Spleen (tissue), 7 donors: Measurements from ENCODE around the gene ACTR3.

Experiments used
- POLR2A ChIP-seq, 3 donors: fragments of 450-650 bp; IDR thresholded peaks; one replicate each; pipeline ENCODE4 v1.5.1; 2017; ENCODE audit warnings: antibody characterized with exemption in 3 of 3, mild to moderate bottlenecking in 1 of 3
- TF ChIP-seq, protein P1 (sequence below), 11 experiments: fragments of 200-600 bp in 7 of 11; fragments of 450-650 bp in 4 of 11; sonication (generic) in 4 of 11; IDR thresholded peaks in 8 of 11; conservative IDR thresholded peaks in 3 of 11; 1 replicate in 7 of 11; 2 replicates in 4 of 11; pipeline versions ENCODE4 v1.4.0 to v1.8.0; 2016 to 2021; ENCODE audit warnings: antibody characterized with exemption in 11 of 11, inconsistent platforms in 4 of 11, mild to moderate bottlenecking in 1 of 11
- donor health status: DM: no; HTN: no; CAD: no; lungs with moderate emphysema.
- donor health status: DM: no; HTN: no; CAD: no.
- donor health status: DM: no; HTN: no; CAD: no.

DNA sequence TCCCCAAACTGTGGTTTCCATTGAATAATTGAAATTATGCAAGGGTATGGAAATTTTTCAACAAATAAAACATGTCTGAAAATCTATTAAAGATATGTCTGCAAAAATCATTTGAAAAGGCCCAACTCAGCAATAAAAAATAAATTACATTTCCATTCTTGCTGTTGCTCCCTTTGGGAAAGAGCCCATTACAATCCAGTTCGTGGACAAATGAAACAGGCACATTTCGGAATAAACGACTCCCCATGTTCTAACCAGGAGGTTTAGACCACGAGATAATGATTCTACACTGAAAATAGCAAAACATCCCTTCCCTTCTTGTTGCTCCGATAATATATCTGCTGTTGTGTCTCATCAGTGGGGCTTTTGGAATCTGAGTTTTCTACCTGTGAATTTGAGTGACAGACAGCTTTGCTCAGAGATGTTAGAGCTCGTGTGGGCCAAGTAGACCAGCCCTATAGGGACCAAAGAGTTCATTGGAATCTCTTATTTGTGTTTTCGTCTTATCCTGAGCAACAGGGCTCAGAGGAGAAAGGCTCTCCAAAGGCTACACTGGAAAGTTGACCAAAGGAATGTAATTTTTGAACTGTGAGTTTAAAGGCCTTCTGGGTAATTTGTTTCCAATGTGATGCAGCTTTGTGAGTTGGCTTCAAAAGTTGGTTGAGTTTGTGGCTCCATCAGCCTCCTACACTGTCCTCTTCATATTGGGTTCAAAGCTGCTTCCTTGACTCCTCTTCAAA is 119.5 kb downstream of the ACTR3 start:
- TF ChIP-seq, protein P1, sequence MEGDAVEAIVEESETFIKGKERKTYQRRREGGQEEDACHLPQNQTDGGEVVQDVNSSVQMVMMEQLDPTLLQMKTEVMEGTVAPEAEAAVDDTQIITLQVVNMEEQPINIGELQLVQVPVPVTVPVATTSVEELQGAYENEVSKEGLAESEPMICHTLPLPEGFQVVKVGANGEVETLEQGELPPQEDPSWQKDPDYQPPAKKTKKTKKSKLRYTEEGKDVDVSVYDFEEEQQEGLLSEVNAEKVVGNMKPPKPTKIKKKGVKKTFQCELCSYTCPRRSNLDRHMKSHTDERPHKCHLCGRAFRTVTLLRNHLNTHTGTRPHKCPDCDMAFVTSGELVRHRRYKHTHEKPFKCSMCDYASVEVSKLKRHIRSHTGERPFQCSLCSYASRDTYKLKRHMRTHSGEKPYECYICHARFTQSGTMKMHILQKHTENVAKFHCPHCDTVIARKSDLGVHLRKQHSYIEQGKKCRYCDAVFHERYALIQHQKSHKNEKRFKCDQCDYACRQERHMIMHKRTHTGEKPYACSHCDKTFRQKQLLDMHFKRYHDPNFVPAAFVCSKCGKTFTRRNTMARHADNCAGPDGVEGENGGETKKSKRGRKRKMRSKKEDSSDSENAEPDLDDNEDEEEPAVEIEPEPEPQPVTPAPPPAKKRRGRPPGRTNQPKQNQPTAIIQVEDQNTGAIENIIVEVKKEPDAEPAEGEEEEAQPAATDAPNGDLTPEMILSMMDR (IDR thresholded peaks at IDR 0.05 in 8 of 11, conservative IDR thresholded peaks at IDR 0.05 in 3 of 11), result no peak
- no peak for TF ChIP-seq POLR2A (IDR thresholded peaks at IDR 0.05)
